CD4-positive, alpha-beta T cell (primary cell): Measurements from ENCODE around the gene ZFPL1. TPM values are rescaled to one million over a fixed set of nuclear protein-coding genes. Genes with fewer than 3 reads are reported as not detected.

Source experiments
- ATAC-seq: fragments of 200-7000 bp; cut with Tn5 transposase; one replicate; pipeline ENCODE4 v1.10.0; 2022; ENCODE audit warnings: mild to moderate bottlenecking; ENCODE audit not compliant: poor library complexity
- CTCF ChIA-PET: fragments of 350-600 bp; sonication (Branson Sonifier 250); formaldehyde crosslinking; loops from one replicate; lab custom pipeline; 2021; ENCODE audit warnings: antibody characterized with exemption, inconsistent platforms; lab: Charles Lee
- POLR2A ChIA-PET: fragments of 350-600 bp; sonication (Branson Sonifier 250); formaldehyde crosslinking; loops from one replicate; lab custom pipeline; 2021; ENCODE audit warnings: antibody characterized with exemption, inconsistent platforms; lab: Charles Lee
- DNase-seq, 14 experiments: peaks; one replicate each; pipeline ENCODE4 v3.0.0-alpha.2; 2013 to 2020; ENCODE audit warnings: mixed read lengths in 2 of 14
- H3K27ac ChIP-seq, 2 donors: one replicate each; pipeline versions ENCODE4 v1.5.1 to v1.7.0; 2013; ENCODE audit warnings: low read length in 2 of 2, low read depth in 1 of 2, mild to moderate bottlenecking in 1 of 2
- H3K27me3 ChIP-seq, 2 experiments: 1 replicate in 1 of 2; 2 replicates in 1 of 2; pipeline versions ENCODE4 v1.6.1 to v1.7.0; 2013; ENCODE audit warnings: low read length in 2 of 2, control low read depth in 1 of 2, mild to moderate bottlenecking in 1 of 2, moderate library complexity in 1 of 2; ENCODE audit not compliant: insufficient read depth in 2 of 2, control insufficient read depth in 1 of 2
- H3K36me3 ChIP-seq: one replicate; pipeline ENCODE4 v1.6.1; 2013; ENCODE audit warnings: low read length, control low read depth; ENCODE audit not compliant: insufficient read depth
- H3K4me1 ChIP-seq: one replicate; pipeline ENCODE4 v1.6.1; 2013; ENCODE audit warnings: low read length, control low read depth; ENCODE audit not compliant: insufficient read depth
- H3K4me3 ChIP-seq: one replicate; pipeline ENCODE4 v1.5.1; 2013; ENCODE audit warnings: mild to moderate bottlenecking, low read length, moderate library complexity
- H3K9me3 ChIP-seq, 2 experiments: 1 replicate in 1 of 2; 2 replicates in 1 of 2; pipeline versions ENCODE4 v1.6.1 to v1.7.0; 2013; ENCODE audit warnings: low read length in 2 of 2, mild to moderate bottlenecking in 2 of 2, control low read depth in 1 of 2, moderate library complexity in 1 of 2; ENCODE audit not compliant: control insufficient read depth in 1 of 2, insufficient read depth in 1 of 2
- H3K27ac Mint-ChIP-seq: one replicate; pipeline ENCODE4 v1.8.0; 2020; ENCODE audit warnings: mixed read lengths
- H3K27me3 Mint-ChIP-seq: one replicate; pipeline ENCODE4 v1.8.0; 2021; ENCODE audit warnings: mixed read lengths
- H3K36me3 Mint-ChIP-seq: one replicate; pipeline ENCODE4 v1.8.0; 2021; ENCODE audit warnings: low read depth, mixed read lengths
- H3K4me1 Mint-ChIP-seq: one replicate; pipeline ENCODE4 v1.8.0; 2021; ENCODE audit warnings: low read depth, mixed read lengths
- H3K4me3 Mint-ChIP-seq: one replicate; pipeline ENCODE4 v1.8.0; 2020; ENCODE audit warnings: mild to moderate bottlenecking, mixed read lengths
- H3K9me3 Mint-ChIP-seq: one replicate; pipeline ENCODE4 v1.8.0; 2020; ENCODE audit warnings: mixed read lengths
- CTCF ChIP-seq: fragments of 200-600 bp; IDR thresholded peaks from one replicate; pipeline ENCODE4 v1.8.0; 2022; ENCODE audit warnings: antibody characterized with exemption, mild to moderate bottlenecking
- intact Hi-C, 2 experiments: fragments of 100-400 bp; cut with DNase I in 1 of 2; cut with micrococcal nuclease in 1 of 2; formaldehyde crosslinking; loops; one replicate each; pipeline versions ENCODE4 v1.15.1 to v1.9.0; 2023 to 2025; cut with DNase I, micrococcal nuclease
- total RNA-seq, 174 experiments: library from RNA in 2 of 174; stranded (reverse) in 2 of 174; gene quantifications; one replicate each; pipeline ENCODE4 v1.2.3 and lab custom pipeline; 2021 to 2026

The ZFPL1 gene
- total RNA-seq, 2 experiments from 2014 or later = 46.2 to 47.7 TPM

GRCh38 chr11:65131895-65132237 lies 47.8 kb downstream of the ZFPL1 start:
- no peak overlapping the region for H3K27ac ChIP-seq
- intact Hi-C loops = loop anchor here in 1 of 2 experiments (5.0 kb wide), 1 partner anchor 215 kb away; the partner anchor contains the start of gene ATG2A
- POLR2A ChIA-PET = interaction anchor here (0.8 to 3.1 kb wide), 2 partner anchors 10 to 20 kb away, joined by 5 to 18 read pairs; partner anchors contain the start of genes FAU, MRPL49 and TM7SF2
- CTCF ChIA-PET = no interaction called here
- no peak overlapping the region for H3K4me3 ChIP-seq
- H3K27me3 Mint-ChIP-seq = no peaks in the 10 kb centered on the region
- DNase-seq (peak in 1 of 14 experiments; percentile 11), ATAC-seq (no peak)
- H3K4me1 ChIP-seq = peaks cover 47% of the 10 kb centered on the region
- H3K27ac Mint-ChIP-seq = peak overlapping the region; percentile 44
- H3K36me3 Mint-ChIP-seq = peaks cover 82% of the 10 kb centered on the region
- no peaks in the 10 kb centered on the region for H3K9me3 ChIP-seq
- peaks cover 63% of the 10 kb centered on the region for H3K36me3 ChIP-seq
- H3K4me1 Mint-ChIP-seq = peaks cover 45% of the 10 kb centered on the region
- no peak for TF ChIP-seq CTCF
- H3K9me3 Mint-ChIP-seq = no peaks in the 10 kb centered on the region
- no peaks in the 10 kb centered on the region for H3K27me3 ChIP-seq
- peak overlapping the region; percentile 30 for H3K4me3 Mint-ChIP-seq

- ATAC-seq (no peak), DNase-seq (peak in 2 of 14 experiments; percentile 2 to 31)
- TF ChIP-seq CTCF = no peak
- H3K4me1 Mint-ChIP-seq = peaks cover 45% of the 10 kb centered on the region
- Histone ChIP-seq H3K4me1 (peaks cover 47% of the 10 kb centered on the region), H3K36me3 (peaks cover 58% of the 10 kb centered on the region), H3K9me3 (no peaks in the 10 kb centered on the region), H3K27me3 (no peaks in the 10 kb centered on the region), H3K4me3 (no peak overlapping the region), H3K27ac (no peak overlapping the region)
- H3K9me3 Mint-ChIP-seq = no peaks in the 10 kb centered on the region
- H3K36me3 Mint-ChIP-seq = peaks cover 77% of the 10 kb centered on the region
- CTCF ChIA-PET = interaction anchor here (1.4 kb wide), 1 partner anchor 22 kb away, joined by 5 read pairs; no protein-coding TSS in a partner anchor
- intact Hi-C loops = loop anchor here in 1 of 2 experiments (5.0 kb wide), 1 partner anchor 215 kb away; the partner anchor contains the start of gene ATG2A
- POLR2A ChIA-PET = interaction anchor here (0.8 to 4.4 kb wide), 3 partner anchors 10 to 20 kb away, joined by 5 to 57 read pairs (median 18); partner anchors contain the start of genes FAU, MRPL49, TM7SF2 and ZNHIT2
- H3K27me3 Mint-ChIP-seq = no peaks in the 10 kb centered on the region
- peak overlapping the region; percentile 99 for H3K4me3 Mint-ChIP-seq
- peak overlapping the region; percentile 100 for H3K27ac Mint-ChIP-seq
Observed at GRCh38 chr11:65132238-65132987, 48.4 kb downstream of the ZFPL1 start.

- no peaks in the 10 kb centered on the region for H3K9me3 ChIP-seq
- Mint-ChIP-seq H3K9me3 (no peaks in the 10 kb centered on the region), H3K4me1 (peaks cover 45% of the 10 kb centered on the region), H3K27me3 (no peaks in the 10 kb centered on the region), H3K27ac (peak overlapping the region; percentile 100), H3K4me3 (peak overlapping the region; percentile 99), H3K36me3 (peaks cover 69% of the 10 kb centered on the region)
- DNase-seq (peak in 8 of 14 experiments; percentile 35 to 69 (median 52)), ATAC-seq (no peak)
- H3K27me3 ChIP-seq = no peaks in the 10 kb centered on the region
- peak overlapping the region; percentile 96 to 99 for H3K27ac ChIP-seq
- H3K4me1 ChIP-seq = peaks cover 47% of the 10 kb centered on the region
- peaks cover 51% of the 10 kb centered on the region for H3K36me3 ChIP-seq
- ChIA-PET POLR2A (interaction anchor here (2.1 to 4.4 kb wide), 7 partner anchors 11 to 389 kb away, joined by 9 to 136 read pairs (median 18); partner anchors contain the start of genes FAU, MALAT1, MRPL49 and RASGRP2), CTCF (interaction anchor here (1.0 to 1.4 kb wide), 2 partner anchors 16 to 23 kb away, joined by 3 to 5 read pairs; partner anchors contain the start of gene ZNHIT2)
- intact Hi-C loops = loop anchor here in 1 of 2 experiments (5.0 kb wide), 1 partner anchor 216 kb away; the partner anchor contains the start of gene ATG2A
- peak overlapping the region; percentile 83 for H3K4me3 ChIP-seq
- TF ChIP-seq CTCF = no peak
Observed at GRCh38 chr11:65132988-65133700, 49.1 kb downstream of the ZFPL1 start.
